BE2C (cell line): ENCODE measurements around the gene BAX.

Source experiments
- DNase-seq: peaks from one replicate; pipeline ENCODE4 v3.0.0-alpha.2; 2020
- H3K27me3 ChIP-seq: fragments of 250-450 bp; sonication (Bioruptor Pico); 2 replicates; pipeline ENCODE4 v1.5.1; 2020; ENCODE audit warnings: mild to moderate bottlenecking
- H3K36me3 ChIP-seq: fragments of 250-450 bp; sonication (Bioruptor Pico); 2 replicates; pipeline ENCODE4 v1.5.1; 2020; ENCODE audit warnings: mild to moderate bottlenecking
- H3K4me1 ChIP-seq: fragments of 250-450 bp; sonication (Bioruptor Pico); 2 replicates; pipeline ENCODE4 v1.5.1; 2020
- H3K4me3 ChIP-seq: 2 replicates; pipeline ENCODE4 v1.5.1; 2011; ENCODE audit warnings: low read depth, low read length
- H3K9me3 ChIP-seq: fragments of 250-450 bp; sonication (Bioruptor Pico); 2 replicates; pipeline ENCODE4 v1.5.1; 2020
- CTCF ChIP-seq: IDR thresholded peaks from 2 replicates; pipeline ENCODE4 v1.5.1; 2012; ENCODE audit warnings: mild to moderate bottlenecking, low read depth, low read length

The BAX gene

GRCh38 chr19:48970923-48971395 lies 16.3 kb downstream of the BAX start:
- H3K36me3 ChIP-seq = peaks cover 36% of the 10 kb centered on the region
- TF ChIP-seq CTCF = peak; percentile 94

DNA sequence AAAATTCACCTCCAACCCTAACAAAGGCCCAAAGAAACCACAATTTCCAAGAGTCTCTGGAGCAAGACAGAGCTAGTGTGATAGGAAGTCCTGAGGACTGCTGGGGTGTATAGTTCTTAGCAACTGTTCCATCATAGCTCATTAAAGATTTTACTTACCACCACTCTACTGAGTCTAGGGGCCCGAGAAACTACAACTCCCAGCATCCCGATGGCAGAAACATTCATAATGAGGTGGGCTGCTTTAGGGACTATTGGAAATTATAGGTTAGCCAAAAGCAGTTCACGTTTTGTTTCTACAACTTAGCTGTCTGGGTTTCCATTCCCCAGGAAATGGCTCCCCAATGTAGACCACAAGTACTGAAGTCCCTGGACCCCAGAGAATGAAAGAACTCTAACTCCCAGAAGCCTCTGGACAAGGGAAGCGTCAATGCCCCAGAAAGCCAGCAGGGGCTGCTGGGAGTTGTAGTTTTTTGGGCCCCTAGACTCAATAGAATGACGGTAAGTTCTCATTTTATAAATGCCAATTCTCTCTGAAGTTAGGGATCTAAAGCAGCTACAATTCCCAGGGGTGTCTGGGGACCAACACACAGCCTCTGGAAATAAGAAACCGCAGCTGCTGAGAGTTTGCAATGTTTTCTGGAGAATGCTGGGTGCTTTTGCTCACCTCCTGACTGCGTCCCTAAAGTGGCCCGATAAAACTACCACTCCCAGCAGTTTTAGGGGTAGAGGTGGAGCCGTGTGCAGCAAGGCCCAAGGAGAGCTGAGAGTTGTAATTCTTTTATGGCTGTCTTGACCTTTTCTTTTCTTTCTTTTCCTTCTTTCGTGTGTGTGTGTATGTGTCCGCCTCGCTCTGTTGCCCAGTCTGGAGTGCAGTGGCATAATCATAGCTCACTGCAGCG lies 21.5 kb downstream of the BAX start:
- H3K4me1 ChIP-seq = no peaks in the 10 kb centered on the region
- no peaks in the 10 kb centered on the region for H3K27me3 ChIP-seq
- peak; percentile 71 for DNase-seq
- H3K9me3 ChIP-seq = no peaks in the 10 kb centered on the region
- peak; percentile 20; the same call in 1 of the 2 replicates for TF ChIP-seq CTCF
- H3K4me3 ChIP-seq = no peak overlapping the region
- no peaks in the 10 kb centered on the region for H3K36me3 ChIP-seq

More at GRCh38 chr19:48970923-48971395, 16.3 kb downstream of the BAX start:
- H3K9me3 ChIP-seq = no peaks in the 10 kb centered on the region
- peaks cover 13% of the 10 kb centered on the region for H3K4me1 ChIP-seq
- no peak overlapping the region for H3K4me3 ChIP-seq
- no peaks in the 10 kb centered on the region for H3K27me3 ChIP-seq
- DNase-seq = peak; percentile 93

- no peak overlapping the region for H3K4me3 ChIP-seq
- H3K9me3 ChIP-seq = no peaks in the 10 kb centered on the region
- no peaks in the 10 kb centered on the region for H3K36me3 ChIP-seq
- no peaks in the 10 kb centered on the region for H3K4me1 ChIP-seq
- no peaks in the 10 kb centered on the region for H3K27me3 ChIP-seq
- no peak for TF ChIP-seq CTCF
- DNase-seq = no peak
These were observed 22.4 kb downstream of the BAX start for GRCh38 chr19:48977061-48977460.

DNA sequence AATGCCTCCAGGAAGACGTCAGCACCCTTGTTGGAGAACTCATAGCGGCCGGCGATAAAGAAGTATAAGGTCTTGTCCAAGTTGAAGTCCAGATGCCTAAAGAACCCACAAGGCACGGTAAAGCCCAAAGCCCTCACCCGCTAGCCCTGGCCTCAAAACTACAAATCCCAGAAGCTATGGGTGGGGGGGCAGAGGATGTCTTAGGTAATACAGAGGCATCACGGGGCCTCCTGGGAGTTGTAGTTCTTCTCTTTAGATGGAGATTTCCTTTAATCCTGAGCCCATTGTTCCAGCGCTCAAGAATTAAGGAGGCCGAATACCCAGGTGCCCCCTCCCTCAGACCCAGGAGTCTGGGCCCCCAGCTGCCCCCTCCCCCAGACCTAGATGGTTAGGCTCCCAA lies 27.6 kb downstream of the BAX start:
- no peaks in the 10 kb centered on the region for H3K27me3 ChIP-seq
- H3K4me1 ChIP-seq = no peaks in the 10 kb centered on the region
- H3K36me3 ChIP-seq = peaks cover 17% of the 10 kb centered on the region; the same call in 1 of the 2 replicates
- no peak for DNase-seq
- no peaks in the 10 kb centered on the region for H3K9me3 ChIP-seq
- TF ChIP-seq CTCF = no peak
- no peak overlapping the region for H3K4me3 ChIP-seq

DNA sequence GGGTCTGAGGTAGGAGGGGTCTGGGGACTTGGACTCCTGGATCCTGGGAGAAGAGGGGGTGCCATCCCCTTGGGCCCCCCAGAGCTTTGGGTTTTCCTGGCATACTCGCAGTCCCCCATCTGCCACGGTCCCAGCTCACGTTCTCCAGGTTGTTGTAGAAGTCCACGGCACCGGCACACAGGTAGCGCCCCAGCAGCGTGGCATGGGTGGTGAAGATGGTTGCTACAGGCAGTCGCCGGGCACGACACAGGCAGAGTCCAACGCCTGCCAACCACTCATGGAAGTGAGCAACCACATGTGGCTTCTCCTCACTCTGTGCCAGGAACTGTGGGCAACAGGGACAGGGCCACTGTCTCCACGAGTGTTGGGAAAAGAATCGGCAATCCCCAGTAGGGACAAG lies 31.0 kb downstream of the BAX start:
- no peak for TF ChIP-seq CTCF
- Histone ChIP-seq H3K4me1 (no peaks in the 10 kb centered on the region), H3K4me3 (no peak overlapping the region), H3K9me3 (no peaks in the 10 kb centered on the region), H3K27me3 (no peaks in the 10 kb centered on the region), H3K36me3 (peaks cover 22% of the 10 kb centered on the region; the same call in 1 of the 2 replicates)
- no peak for DNase-seq

DNA sequence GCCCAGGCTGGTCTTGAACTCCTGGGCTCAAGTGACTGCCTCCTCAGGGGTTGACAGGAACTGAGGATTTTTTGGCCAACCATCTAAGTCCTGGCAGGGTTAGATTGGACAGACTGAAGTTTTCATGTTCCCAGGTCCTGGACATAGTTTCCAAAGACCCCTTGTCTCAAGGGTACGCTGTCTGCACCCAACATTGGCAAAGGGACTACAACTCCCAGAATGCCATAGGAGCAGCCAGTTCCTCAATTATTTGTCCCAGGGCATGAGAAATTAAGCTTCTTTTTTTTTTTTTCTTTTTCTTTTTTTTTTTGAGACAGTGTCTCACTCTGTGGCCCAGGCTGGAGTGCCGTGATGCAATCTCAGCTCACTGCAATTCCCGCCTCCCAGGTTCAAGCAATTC lies 31.5 kb downstream of the BAX start:
- H3K4me3 ChIP-seq = no peak overlapping the region
- H3K4me1 ChIP-seq = no peaks in the 10 kb centered on the region
- H3K27me3 ChIP-seq = no peaks in the 10 kb centered on the region
- no peaks in the 10 kb centered on the region for H3K9me3 ChIP-seq
- TF ChIP-seq CTCF = no peak
- no peak for DNase-seq
- H3K36me3 ChIP-seq = peaks cover 24% of the 10 kb centered on the region; the same call in 1 of the 2 replicates
